Suprapubic skin (tissue), 4 donors: ENCODE measurements around the gene LMCD1. TPM values are rescaled to one million over a fixed set of nuclear protein-coding genes. Genes with fewer than 3 reads are reported as not detected.

Experiments
- DNase-seq, 2 donors: peaks; one replicate each; pipeline ENCODE4 v3.0.0-alpha.2; 2019; ENCODE audit warnings: low spot score in 2 of 2
- H3K27ac ChIP-seq: fragments of 200-600 bp; sonication (generic); one replicate; pipeline ENCODE4 v1.5.1; 2019
- H3K27me3 ChIP-seq: fragments of 200-600 bp; sonication (generic); one replicate; pipeline ENCODE4 v1.5.1; 2019
- H3K36me3 ChIP-seq: fragments of 200-600 bp; sonication (generic); one replicate; pipeline ENCODE4 v1.5.1; 2019
- H3K4me1 ChIP-seq: fragments of 200-600 bp; sonication (generic); one replicate; pipeline ENCODE4 v1.5.1; 2019
- H3K4me3 ChIP-seq: fragments of 200-600 bp; sonication (generic); one replicate; pipeline ENCODE4 v1.5.1; 2019; ENCODE audit warnings: mild to moderate bottlenecking
- H3K9me3 ChIP-seq: fragments of 200-600 bp; sonication (generic); one replicate; pipeline ENCODE4 v1.5.1; 2019
- CTCF ChIP-seq, 2 donors: fragments of 200-600 bp in 1 of 2; fragments of 450-650 bp in 1 of 2; sonication (generic) in 1 of 2; IDR thresholded peaks; one replicate each; pipeline ENCODE4 v1.5.1; 2016 to 2019; ENCODE audit warnings: antibody characterized with exemption in 2 of 2, mild to moderate bottlenecking in 1 of 2, moderate library complexity in 1 of 2
- EP300 ChIP-seq: sonication (generic); formaldehyde crosslinking; IDR thresholded peaks from one replicate; pipeline ENCODE4 v1.6.1; 2017; ENCODE audit warnings: antibody characterized with exemption
- POLR2A ChIP-seq, 2 donors: fragments of 450-650 bp; IDR thresholded peaks; one replicate each; pipeline ENCODE4 v1.6.1; 2017; ENCODE audit warnings: antibody characterized with exemption in 2 of 2, mild to moderate bottlenecking in 2 of 2, moderate library complexity in 2 of 2
- POLR2AphosphoS5 ChIP-seq, 3 donors: sonication (generic); formaldehyde crosslinking; IDR thresholded peaks; one replicate each; pipeline ENCODE4 v1.6.1; 2017; ENCODE audit warnings: antibody characterized with exemption in 3 of 3
- WGBS: methylation state at CpG from one replicate; pipeline ENCODE4 v1.1.5; 2018; 5-methylcytosine and 5-hydroxymethylcytosine counted together
- total RNA-seq, 4 donors: library from RNA; depleted of rRNA; stranded (reverse); fragments of >200 nt; gene quantifications; one replicate each; pipeline ENCODE4 v1.1.0, GENCODE V29; 2016

Gene LMCD1
- total RNA-seq, 4 donors from 2014 or later = 33.4 to 49.3 (median 36.8) TPM

GRCh38 chr3:8474991-8475390 is 26.6 kb upstream of the LMCD1 start:
- Histone ChIP-seq H3K36me3 (no peaks in the 10 kb centered on the region), H3K9me3 (no peaks in the 10 kb centered on the region), H3K27me3 (no peaks in the 10 kb centered on the region), H3K4me1 (no peaks in the 10 kb centered on the region), H3K27ac (no peak overlapping the region), H3K4me3 (no peak overlapping the region)
- DNase-seq = no peak
- WGBS = 97% methylated on average over 2 of the region's 2 CpGs
- no peak for TF ChIP-seq POLR2AphosphoS5 (IDR thresholded peaks at IDR 0.05)
- no peak for TF ChIP-seq POLR2A (IDR thresholded peaks at IDR 0.05)
- TF ChIP-seq CTCF (IDR thresholded peaks at IDR 0.05) = no peak
- TF ChIP-seq EP300 = no peak

DNA sequence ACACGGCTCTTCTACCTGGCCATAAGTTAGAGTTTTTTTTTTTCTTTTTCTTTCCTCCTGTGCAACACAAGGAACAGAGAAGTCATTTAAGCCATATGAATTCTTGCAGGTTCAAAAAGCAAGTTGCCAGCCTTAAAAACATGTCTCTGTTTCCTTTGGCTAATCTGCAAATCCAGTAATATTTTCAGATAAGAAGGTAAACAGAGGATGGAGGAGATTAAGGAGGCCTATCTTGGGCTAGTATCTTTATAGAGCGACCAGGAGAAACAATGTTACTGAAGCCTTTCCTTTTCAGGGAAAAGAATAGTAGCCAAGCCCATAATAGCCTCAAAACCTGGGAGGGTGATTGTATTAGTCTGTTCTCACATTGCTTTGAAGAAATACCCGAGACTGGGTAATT is 20.9 kb upstream of the LMCD1 start:
- no peak for TF ChIP-seq EP300
- TF ChIP-seq POLR2AphosphoS5 (IDR thresholded peaks at IDR 0.05) = no peak
- no peak for TF ChIP-seq CTCF (IDR thresholded peaks at IDR 0.05)
- no peak for TF ChIP-seq POLR2A (IDR thresholded peaks at IDR 0.05)
- Histone ChIP-seq H3K4me3 (no peak overlapping the region), H3K4me1 (peaks cover 20% of the 10 kb centered on the region), H3K9me3 (no peaks in the 10 kb centered on the region), H3K27ac (no peak overlapping the region), H3K27me3 (no peaks in the 10 kb centered on the region), H3K36me3 (no peaks in the 10 kb centered on the region)
- 64% methylated on average over 3 of the region's 3 CpGs for WGBS
- DNase-seq = no peak

DNA sequence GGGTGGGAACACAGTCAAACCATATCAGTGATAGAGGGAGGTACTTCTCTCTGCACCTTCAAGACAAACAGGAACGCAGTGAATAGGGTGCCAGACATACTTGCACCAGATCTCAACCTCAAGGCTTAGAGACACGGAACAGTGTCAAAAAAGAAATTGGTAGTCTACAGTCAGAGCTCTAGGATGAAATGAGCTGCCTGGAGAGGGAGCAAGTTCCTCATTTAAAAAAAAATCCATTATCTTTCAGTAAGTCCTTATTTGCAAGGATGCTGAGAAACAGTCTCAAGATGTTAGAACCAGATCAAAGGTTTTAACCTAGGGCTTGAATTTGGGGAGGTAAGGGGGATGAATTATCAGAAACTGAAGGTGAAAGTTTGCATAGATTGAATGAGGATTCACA is 20.2 kb upstream of the LMCD1 start:
- Histone ChIP-seq H3K9me3 (no peaks in the 10 kb centered on the region), H3K27ac (no peak overlapping the region), H3K36me3 (no peaks in the 10 kb centered on the region), H3K27me3 (no peaks in the 10 kb centered on the region), H3K4me1 (peaks cover 20% of the 10 kb centered on the region), H3K4me3 (no peak overlapping the region)
- no peak for TF ChIP-seq POLR2AphosphoS5 (IDR thresholded peaks at IDR 0.05)
- TF ChIP-seq POLR2A (IDR thresholded peaks at IDR 0.05) = no peak
- no peak for TF ChIP-seq EP300
- no peak for TF ChIP-seq CTCF (IDR thresholded peaks at IDR 0.05)
- WGBS = 62% methylated on average over 2 of the region's 2 CpGs
- DNase-seq = no peak

GRCh38 chr3:8482263-8482662 is 19.4 kb upstream of the LMCD1 start:
- H3K4me1 ChIP-seq = peaks cover 20% of the 10 kb centered on the region
- no peaks in the 10 kb centered on the region for H3K27me3 ChIP-seq
- no peaks in the 10 kb centered on the region for H3K9me3 ChIP-seq
- no peak overlapping the region for H3K4me3 ChIP-seq
- DNase-seq = no peak
- TF ChIP-seq EP300 (no peak), POLR2A (IDR thresholded peaks at IDR 0.05) (no peak), POLR2AphosphoS5 (IDR thresholded peaks at IDR 0.05) (no peak), CTCF (IDR thresholded peaks at IDR 0.05) (no peak)
- H3K36me3 ChIP-seq = no peaks in the 10 kb centered on the region
- peak overlapping the region; percentile 69 for H3K27ac ChIP-seq
- WGBS = 38% methylated on average over 2 of the region's 2 CpGs

DNA sequence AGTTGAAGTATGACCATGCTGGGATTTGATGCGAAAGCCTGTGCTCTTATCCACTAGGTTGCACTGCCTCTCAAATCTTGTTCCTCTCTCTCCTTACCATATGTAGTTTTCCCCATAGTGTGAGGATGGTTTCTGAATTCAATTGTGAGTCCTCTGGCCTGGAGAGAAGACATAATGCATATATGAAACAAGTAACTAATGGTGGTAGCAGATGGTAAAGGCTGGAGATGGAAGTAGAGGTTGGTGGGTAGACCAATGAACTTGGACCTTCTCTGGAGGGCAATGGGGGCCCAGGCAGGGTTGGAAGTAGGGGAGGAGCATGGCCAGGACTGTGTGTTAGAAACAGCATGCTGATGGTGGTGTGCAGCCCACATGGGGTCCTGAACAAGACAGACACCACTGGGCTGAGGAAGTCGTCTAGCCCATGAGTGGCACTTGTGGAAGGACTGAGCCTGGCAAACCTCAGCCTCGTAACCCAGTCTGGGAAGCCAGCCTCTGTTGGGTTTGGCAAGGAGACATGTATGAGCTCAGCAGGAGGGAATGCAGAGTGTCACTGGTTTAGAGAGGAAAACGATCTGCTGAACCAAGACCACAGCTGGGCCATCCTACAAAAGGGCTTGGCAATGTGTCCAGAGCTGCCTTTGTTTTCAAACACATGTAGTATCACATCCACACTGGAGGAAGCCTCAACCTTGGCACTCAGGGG is 18.5 kb upstream of the LMCD1 start:
- peak overlapping the region; percentile 69 for H3K27ac ChIP-seq
- WGBS = 33% methylated on average over 4 of the region's 4 CpGs
- TF ChIP-seq POLR2AphosphoS5 (IDR thresholded peaks at IDR 0.05) = peak in 1 of 3 donors; percentile 36
- no peak for TF ChIP-seq CTCF (IDR thresholded peaks at IDR 0.05)
- H3K36me3 ChIP-seq = no peaks in the 10 kb centered on the region
- no peak overlapping the region for H3K4me3 ChIP-seq
- no peaks in the 10 kb centered on the region for H3K9me3 ChIP-seq
- no peaks in the 10 kb centered on the region for H3K27me3 ChIP-seq
- H3K4me1 ChIP-seq = peaks cover 20% of the 10 kb centered on the region
- peak; percentile 80 to 81 for DNase-seq
